H1 (cell line): ENCODE measurements around the gene UNC79. TPM values are rescaled to one million over a fixed set of nuclear protein-coding genes. Genes with fewer than 3 reads are reported as not detected.

Experiments used
- CTCF ChIA-PET: fragments of 300-600 bp; sonication (Branson Sonifier 250); formaldehyde crosslinking; loops from one replicate; lab custom pipeline; 2021; ENCODE audit not compliant: partially characterized antibody; lab: Charles Lee
- POLR2A ChIA-PET: fragments of 300-600 bp; sonication (Branson Sonifier 250); formaldehyde crosslinking; loops from one replicate; lab custom pipeline; 2021; ENCODE audit warnings: inconsistent platforms; ENCODE audit not compliant: partially characterized antibody; lab: Charles Lee
- DNase-seq, 2 experiments: peaks; one replicate each; pipeline versions ENCODE4 v3.0.0 to v3.0.0-alpha.2; 2010 to 2022; ENCODE audit warnings: low spot score in 2 of 2, low read depth in 1 of 2, mixed read lengths in 1 of 2
- FAIRE-seq: peaks from 2 replicates; lab custom pipeline; 2011; peaks lifted over from hg19 to GRCh38; lab: Jason Lieb, UNC
- H2AFZ ChIP-seq: 2 replicates; pipeline ENCODE4 v1.8.1; 2012; ENCODE audit warnings: low read length, inconsistent platforms
- H2AK5ac ChIP-seq: 2 replicates; pipeline ENCODE4 v1.6.1; 2013; ENCODE audit warnings: low read depth, low read length
- H2BK120ac ChIP-seq: replicated peaks from 2 replicates; pipeline ENCODE3; 2013; ENCODE audit warnings: low read depth, low read length, inconsistent platforms
- H2BK12ac ChIP-seq: 2 replicates; pipeline ENCODE4 v1.6.1; 2013; ENCODE audit warnings: low read depth, low read length
- H2BK15ac ChIP-seq: 2 replicates; pipeline ENCODE4 v1.6.1; 2013; ENCODE audit warnings: low read length
- H2BK20ac ChIP-seq: 2 replicates; pipeline ENCODE4 v1.6.1; 2013; ENCODE audit warnings: low read length
- H2BK5ac ChIP-seq: 2 replicates; pipeline ENCODE4 v1.6.1; 2013; ENCODE audit warnings: low read depth, low read length
- H3K14ac ChIP-seq: 2 replicates; pipeline ENCODE4 v1.6.1; 2013; ENCODE audit warnings: inconsistent platforms; ENCODE audit not compliant: insufficient read length
- H3K18ac ChIP-seq: 2 replicates; pipeline ENCODE4 v1.6.1; 2013; ENCODE audit warnings: low read length; ENCODE audit errors: extremely low read depth
- H3K23ac ChIP-seq: 2 replicates; pipeline ENCODE4 v1.6.1; 2013; ENCODE audit warnings: inconsistent platforms; ENCODE audit not compliant: insufficient read length
- H3K23me2 ChIP-seq: 2 replicates; pipeline ENCODE4 v1.6.1; 2013; ENCODE audit warnings: low read depth, low read length
- H3K27ac ChIP-seq: 2 replicates; pipeline ENCODE4 v1.6.1; 2011; ENCODE audit warnings: low read depth, low read length, inconsistent platforms
- H3K27me3 ChIP-seq, 4 experiments: replicated peaks in 1 of 4; 1 replicate in 1 of 4; 2 replicates in 3 of 4; pipeline versions ENCODE4 v1.6.1 to v1.8.1; 2011 to 2013; ENCODE audit warnings: low read length in 3 of 4, mild to moderate bottlenecking in 3 of 4, inconsistent platforms in 2 of 4, mixed read lengths in 2 of 4, moderate library complexity in 1 of 4; ENCODE audit not compliant: control insufficient read depth in 3 of 4, insufficient read depth in 3 of 4; ENCODE audit errors: extremely low read depth in 1 of 4
- H3K36me3 ChIP-seq, 4 experiments: 2 replicates each; pipeline versions ENCODE4 v1.6.1 to v1.8.1; 2011 to 2013; ENCODE audit warnings: mild to moderate bottlenecking in 4 of 4, low read length in 3 of 4, moderate library complexity in 2 of 4, control low read depth in 1 of 4, inconsistent platforms in 1 of 4; ENCODE audit not compliant: insufficient read depth in 4 of 4, control insufficient read depth in 2 of 4
- H3K4ac ChIP-seq: replicated peaks from 2 replicates; pipeline ENCODE3; 2013; ENCODE audit warnings: low read length, low read depth, mixed read lengths, inconsistent platforms; ENCODE audit not compliant: insufficient read length
- H3K4me1 ChIP-seq, 4 experiments: replicated peaks in 1 of 4; 1 replicate in 1 of 4; 2 replicates in 3 of 4; pipeline versions ENCODE4 v1.6.1 to v1.8.1; 2011 to 2013; ENCODE audit warnings: low read length in 3 of 4, inconsistent platforms in 2 of 4, mixed read lengths in 1 of 4; ENCODE audit not compliant: insufficient read depth in 4 of 4, control insufficient read depth in 3 of 4
- H3K4me2 ChIP-seq, 2 experiments: 2 replicates each; pipeline versions ENCODE4 v1.6.1 to v1.8.1; 2011 to 2013; ENCODE audit warnings: low read depth in 2 of 2, low read length in 2 of 2, control low read depth in 1 of 2, inconsistent platforms in 1 of 2, mild to moderate bottlenecking in 1 of 2; ENCODE audit not compliant: insufficient read depth in 1 of 2
- H3K4me3 ChIP-seq, 4 experiments: fragments of 200-600, 300-600 bp in 1 of 4; sonication (generic), shearing (Covaris generic), sonication (Bioruptor Twin) in 1 of 4; 2 replicates each; pipeline versions ENCODE4 v1.5.1 to v1.8.1; 2011 to 2016; ENCODE audit warnings: low read length in 4 of 4, low read depth in 3 of 4, control low read depth in 2 of 4, inconsistent platforms in 2 of 4, mild to moderate bottlenecking in 2 of 4, mixed read lengths in 1 of 4, moderate library complexity in 1 of 4; ENCODE audit not compliant: insufficient read depth in 2 of 4; ENCODE audit errors: extremely low read depth in 1 of 4
- H3K56ac ChIP-seq: replicated peaks from 2 replicates; pipeline ENCODE3; 2013; ENCODE audit warnings: low read depth, mild to moderate bottlenecking, mixed read lengths, low read length, inconsistent platforms; ENCODE audit not compliant: insufficient read length
- H3K79me1 ChIP-seq: 2 replicates; pipeline ENCODE4 v1.6.1; 2013; ENCODE audit warnings: low read depth, low read length, control low read depth
- H3K79me2 ChIP-seq, 2 experiments: 2 replicates each; pipeline versions ENCODE4 v1.6.1 to v1.8.1; 2012 to 2013; ENCODE audit warnings: low read length in 2 of 2, mild to moderate bottlenecking in 2 of 2, inconsistent platforms in 1 of 2; ENCODE audit not compliant: insufficient read depth in 2 of 2, control insufficient read depth in 1 of 2
- H3K9ac ChIP-seq, 4 experiments: replicated peaks in 1 of 4; 1 replicate in 1 of 4; 2 replicates in 3 of 4; pipeline versions ENCODE4 v1.6.1 to v1.8.1; 2011 to 2013; ENCODE audit warnings: low read depth in 3 of 4, low read length in 3 of 4, control low read depth in 2 of 4, mild to moderate bottlenecking in 2 of 4, moderate library complexity in 2 of 4, inconsistent platforms in 1 of 4; ENCODE audit errors: extremely low read depth in 1 of 4
- H3K9me3 ChIP-seq, 2 experiments: 2 replicates each; pipeline versions ENCODE4 v1.6.1 to v1.8.1; 2012 to 2013; ENCODE audit warnings: mild to moderate bottlenecking in 2 of 2, moderate library complexity in 2 of 2, control low read depth in 1 of 2, inconsistent platforms in 1 of 2, low read depth in 1 of 2, low read length in 1 of 2, mixed read lengths in 1 of 2; ENCODE audit not compliant: insufficient read depth in 2 of 2
- H4K20me1 ChIP-seq, 2 experiments: replicated peaks in 1 of 2; 2 replicates each; pipeline versions ENCODE3 to v1.8.1; 2011 to 2013; ENCODE audit warnings: inconsistent platforms in 2 of 2, low read length in 2 of 2, mild to moderate bottlenecking in 1 of 2; ENCODE audit not compliant: insufficient read depth in 2 of 2, control insufficient read depth in 1 of 2
- H4K5ac ChIP-seq: 2 replicates; pipeline ENCODE4 v1.6.1; 2013; ENCODE audit warnings: low read length, low read depth, mixed read lengths, inconsistent platforms; ENCODE audit not compliant: insufficient read length
- H4K8ac ChIP-seq: 2 replicates; pipeline ENCODE4 v1.8.0; 2013; ENCODE audit warnings: mild to moderate bottlenecking, moderate library complexity, low read length, inconsistent platforms; ENCODE audit not compliant: insufficient read depth; ENCODE audit errors: extremely low read depth
- H4K91ac ChIP-seq: replicated peaks from 2 replicates; pipeline ENCODE3; 2013; ENCODE audit warnings: low read length, mixed read lengths, inconsistent platforms; ENCODE audit not compliant: insufficient read length
- CBX8 ChIP-seq: fragments of 300-800, 300-1000 bp; sonication (generic); IDR thresholded peaks from 2 replicates; pipeline ENCODE4 v1.7.1; 2016; ENCODE audit warnings: low read depth, low read length, borderline replicate concordance
- CEBPB ChIP-seq: IDR thresholded peaks from 2 replicates; pipeline ENCODE4 v1.6.1; 2012; ENCODE audit warnings: low read depth, low read length
- EGR1 ChIP-seq: IDR thresholded peaks from 2 replicates; pipeline ENCODE4 v1.6.1; 2011; ENCODE audit warnings: low read depth, low read length, borderline replicate concordance
- RAD21 ChIP-seq, 2 experiments: IDR thresholded peaks in 1 of 2; conservative IDR thresholded peaks in 1 of 2; 2 replicates each; pipeline ENCODE4 v1.6.1; 2011; ENCODE audit warnings: low read depth in 2 of 2, low read length in 2 of 2, improper control_type of control experiment in 1 of 2, inconsistent platforms in 1 of 2, mild to moderate bottlenecking in 1 of 2, moderate library complexity in 1 of 2
- SRF ChIP-seq: IDR thresholded peaks from 2 replicates; pipeline ENCODE4 v1.6.1; 2011; ENCODE audit warnings: mild to moderate bottlenecking, low read depth, low read length, moderate library complexity
- TBP ChIP-seq: IDR thresholded peaks from 2 replicates; pipeline ENCODE4 v1.6.1; 2011; ENCODE audit warnings: low read depth, low read length, improper control_type of control experiment
- WGBS, 2 experiments: shearing (Covaris generic) in 1 of 2; methylation state at CpG; one replicate each; pipeline versions ENCODE4 v1.1.6 to v1.1.7; 2013 to 2015; ENCODE audit warnings: low lambda C conversion rate in 2 of 2, mixed read lengths in 2 of 2, inconsistent platforms in 1 of 2, low coverage in 1 of 2, missing lambda C conversion rate in 1 of 2; ENCODE audit not compliant: insufficient replicate concordance in 2 of 2, insufficient coverage in 1 of 2, insufficient read length in 1 of 2; ENCODE audit errors: extremely low coverage in 1 of 2, missing lambda C conversion rate in 1 of 2; 5-methylcytosine and 5-hydroxymethylcytosine counted together
- polyA plus RNA-seq, 7 experiments: library from polyadenylated mRNA; depleted of rRNA in 3 of 7; stranded (reverse) in 5 of 7; unstranded in 2 of 7; fragments of >200 nt in 5 of 7; fragments of 200-250 nt in 2 of 7; gene quantifications; 1 replicate in 5 of 7; 2 replicates in 1 of 7; 4 replicates in 1 of 7; pipeline versions ENCODE4 v1.2.1 to v1.2.3, GENCODE V29; 2011 to 2013; ENCODE audit warnings: missing spikeins in 2 of 7, mixed read lengths in 2 of 7
- total RNA-seq: library from RNA; stranded (reverse); fragmentation: NEBNext Ultra II Directional; extraction: Animal tissue kit (Norgen Biotek cat#: 25700); gene quantifications from 2 replicates; pipeline ENCODE4 v1.2.1, GENCODE V29; 2021

The UNC79 gene
- total and polyA plus RNA-seq, 2 of the 8 experiments (the other 6 are each of a cell fraction or from before 2014, with no cell fraction given) = 1.8 to 2.3 TPM

- Histone ChIP-seq H2BK5ac (no peak overlapping the region), H3K79me2 (no peaks in the 10 kb centered on the region), H3K36me3 (no peaks in the 10 kb centered on the region), H3K27me3 (no peaks in the 10 kb centered on the region; a peak in 1 of 7 replicates), H2BK120ac (no peak overlapping the region), H4K8ac (no peak overlapping the region), H3K14ac (no peak overlapping the region), H2BK12ac (no peak overlapping the region), H4K91ac (no peak overlapping the region), H4K5ac (no peak overlapping the region), H3K23ac (no peak overlapping the region), H3K9ac (no peak overlapping the region), H3K4me3 (no peak overlapping the region), H3K27ac (no peak overlapping the region), H3K56ac (no peak overlapping the region), H3K4me2 (no peak overlapping the region), H3K18ac (no peak overlapping the region), H2AK5ac (no peak overlapping the region), H3K4me1 (peaks cover 0 to 5% (median 2%) of the 10 kb centered on the region in 4 experiments; a peak in 2 of 7 replicates), H3K79me1 (no peaks in the 10 kb centered on the region), H4K20me1 (no peaks in the 10 kb centered on the region), H2BK15ac (no peak overlapping the region), H3K4ac (no peak overlapping the region), H3K23me2 (no peaks in the 10 kb centered on the region), H3K9me3 (no peaks in the 10 kb centered on the region), H2AFZ (no peak overlapping the region), H2BK20ac (no peak overlapping the region)
- DNase-seq (no peak), FAIRE-seq (no peak)
- TF ChIP-seq EGR1 (no peak), SRF (no peak), TBP (no peak), RAD21 (IDR thresholded peaks at IDR 0.05 in 1 of 2, conservative IDR thresholded peaks at IDR 0.05 in 1 of 2; ENCODE audit: low read depth in 2 of 2, low read length in 2 of 2) (no peak), CEBPB (no peak), CBX8 (no peak)
- WGBS, 2 experiments = 91% methylated on average over 19 of the region's 19 CpGs; no CpG with 5 or more reads in 1 of the 2 experiments
- ChIA-PET POLR2A (interaction anchor here (0.9 to 1.2 kb wide), 2 partner anchors 40 to 59 kb away, joined by 3 to 4 read pairs; no protein-coding TSS in a partner anchor), CTCF (interaction anchor here (1.0 kb wide), 1 partner anchor 68 kb away, joined by 3 read pairs; no protein-coding TSS in a partner anchor)
Observed at GRCh38 chr14:93727917-93728650, 297.3 kb downstream of the UNC79 start.
